Liver (tissue), 9 donors: ENCODE results near the gene SASH3. TPM values are rescaled to one million over a fixed set of nuclear protein-coding genes. Genes with fewer than 3 reads are reported as not detected.

Experiments used
- DNase-seq: peaks from one replicate; pipeline ENCODE4 v3.0.0-alpha.2; 2017; ENCODE audit warnings: low spot score
- H3K27ac ChIP-seq, 2 donors: one replicate each; pipeline ENCODE4 v1.7.0; 2013; ENCODE audit warnings: inconsistent platforms in 2 of 2, low read length in 2 of 2, control low read depth in 1 of 2, low read depth in 1 of 2, mild to moderate bottlenecking in 1 of 2
- H3K27me3 ChIP-seq, 4 donors: one replicate each; pipeline versions ENCODE4 v1.6.1 to v1.7.0; 2013; ENCODE audit warnings: low read length in 3 of 4, inconsistent platforms in 1 of 4, mild to moderate bottlenecking in 1 of 4, moderate library complexity in 1 of 4; ENCODE audit not compliant: control insufficient read depth in 4 of 4, insufficient read depth in 4 of 4
- H3K36me3 ChIP-seq, 4 donors: one replicate each; pipeline versions ENCODE4 v1.6.1 to v1.7.0; 2013; ENCODE audit warnings: low read length in 3 of 4, mild to moderate bottlenecking in 3 of 4, low read depth in 1 of 4, moderate library complexity in 1 of 4; ENCODE audit not compliant: control insufficient read depth in 4 of 4, insufficient read depth in 3 of 4
- H3K4me1 ChIP-seq, 4 donors: one replicate each; pipeline versions ENCODE4 v1.6.1 to v1.7.0; 2013; ENCODE audit warnings: low read length in 3 of 4, mild to moderate bottlenecking in 3 of 4, moderate library complexity in 1 of 4; ENCODE audit not compliant: control insufficient read depth in 4 of 4, insufficient read depth in 4 of 4
- H3K4me3 ChIP-seq, 3 donors: one replicate each; pipeline versions ENCODE4 v1.6.1 to v1.7.0; 2013; ENCODE audit warnings: low read length in 3 of 3, control low read depth in 1 of 3, low read depth in 1 of 3, mild to moderate bottlenecking in 1 of 3
- H3K9ac ChIP-seq, 2 donors: one replicate each; pipeline ENCODE4 v1.7.0; 2013; ENCODE audit warnings: low read length in 2 of 2, mild to moderate bottlenecking in 2 of 2, moderate library complexity in 2 of 2, control low read depth in 1 of 2, low read depth in 1 of 2
- H3K9me3 ChIP-seq, 4 donors: one replicate each; pipeline versions ENCODE4 v1.6.1 to v1.7.0; 2013; ENCODE audit warnings: low read length in 3 of 4; ENCODE audit not compliant: control insufficient read depth in 4 of 4
- EGR1 ChIP-seq, 2 donors: IDR thresholded peaks; 2 replicates each; pipeline ENCODE4 v1.6.1; 2016 to 2018; ENCODE audit warnings: antibody characterized with exemption in 2 of 2, low read depth in 2 of 2
- FOXA1 ChIP-seq: IDR thresholded peaks from 2 replicates; pipeline ENCODE4 v1.6.1; 2016; ENCODE audit warnings: antibody characterized with exemption
- FOXA2 ChIP-seq: IDR thresholded peaks from 2 replicates; pipeline ENCODE4 v1.6.1; 2016; ENCODE audit warnings: antibody characterized with exemption
- GABPA ChIP-seq, 2 donors: IDR thresholded peaks in 1 of 2; conservative IDR thresholded peaks in 1 of 2; 2 replicates each; pipeline ENCODE4 v1.6.1; 2016; ENCODE audit warnings: antibody characterized with exemption in 2 of 2, mild to moderate bottlenecking in 1 of 2, moderate library complexity in 1 of 2
- HNF4A ChIP-seq, 2 donors: conservative IDR thresholded peaks; 2 replicates each; pipeline ENCODE4 v1.6.1; 2016; ENCODE audit warnings: antibody characterized with exemption in 2 of 2, mild to moderate bottlenecking in 2 of 2
- HNF4G ChIP-seq: IDR thresholded peaks from 2 replicates; pipeline ENCODE4 v1.6.1; 2016; ENCODE audit warnings: antibody characterized with exemption
- JUND ChIP-seq, 2 donors: IDR thresholded peaks; 2 replicates each; pipeline ENCODE4 v1.6.1; 2016; ENCODE audit warnings: antibody characterized with exemption in 2 of 2
- RAD21 ChIP-seq, 2 donors: IDR thresholded peaks; 2 replicates each; pipeline ENCODE4 v1.6.1; 2016; ENCODE audit warnings: antibody characterized with exemption in 2 of 2, mild to moderate bottlenecking in 2 of 2
- RXRA ChIP-seq, 2 donors: IDR thresholded peaks; 2 replicates each; pipeline ENCODE4 v1.6.1; 2017 to 2018; ENCODE audit warnings: antibody characterized with exemption in 2 of 2, mild to moderate bottlenecking in 1 of 2
- SP1 ChIP-seq: IDR thresholded peaks from 2 replicates; pipeline ENCODE4 v1.6.1; 2018; ENCODE audit warnings: antibody characterized with exemption, mild to moderate bottlenecking
- TAF1 ChIP-seq: conservative IDR thresholded peaks from 2 replicates; pipeline ENCODE4 v1.6.1; 2016; ENCODE audit warnings: antibody characterized with exemption, mild to moderate bottlenecking
- YY1 ChIP-seq: IDR thresholded peaks from 2 replicates; pipeline ENCODE4 v1.6.1; 2016; ENCODE audit warnings: antibody characterized with exemption, mild to moderate bottlenecking
- WGBS: extraction: QIAGEN DNeasy Blood & Tissue Kit; methylation state at CpG from one replicate; pipeline ENCODE4 v1.1.7; 2013; 5-methylcytosine and 5-hydroxymethylcytosine counted together
- polyA plus RNA-seq, 2 donors: library from polyadenylated mRNA; stranded (reverse) in 1 of 2; unstranded in 1 of 2; fragments of 200-250 nt in 1 of 2; fragments of >200 nt in 1 of 2; fragmentation: Nextera tagmentation in 1 of 2; extraction: Ambion mirVana in 1 of 2; gene quantifications; one replicate each; pipeline versions ENCODE4 v1.2.1 to v1.2.3, GENCODE V29; 2013 to 2015
- total RNA-seq, 2 donors: library from RNA; depleted of rRNA; stranded (reverse); fragments of >200 nt; gene quantifications; one replicate each; pipeline ENCODE4 v1.2.3, GENCODE V29; 2014
- TF ChIP-seq, protein P1 (sequence below): fragments of 150-350 bp; IDR thresholded peaks from 2 replicates; pipeline ENCODE4 v1.5.1; 2017; ENCODE audit warnings: improper control_type of control experiment, low read depth, low read length; ENCODE audit not compliant: missing input control
- TF ChIP-seq, protein P2 (sequence below): IDR thresholded peaks from 2 replicates; pipeline ENCODE4 v1.6.1; 2016; ENCODE audit warnings: antibody characterized with exemption
- TF ChIP-seq, protein P3 (sequence below): IDR thresholded peaks from 2 replicates; pipeline ENCODE4 v1.6.1; 2016; ENCODE audit warnings: antibody characterized with exemption, mild to moderate bottlenecking
- TF ChIP-seq, protein P4 (sequence below): IDR thresholded peaks from 2 replicates; pipeline ENCODE4 v1.6.1; 2016; ENCODE audit warnings: antibody characterized with exemption
- TF ChIP-seq, protein P5 (sequence below): IDR thresholded peaks from 2 replicates; pipeline ENCODE4 v1.6.1; 2016; ENCODE audit warnings: antibody characterized with exemption
- donor health status: healthy.
- donor health status: healthy.
- donor health status: healthy.
- donor health status: healthy.
- donor health status: healthy.

SASH3 gene
- total and polyA plus RNA-seq, 4 donors, result 1.8 to 9.5 (median 3.9) TPM

DNA sequence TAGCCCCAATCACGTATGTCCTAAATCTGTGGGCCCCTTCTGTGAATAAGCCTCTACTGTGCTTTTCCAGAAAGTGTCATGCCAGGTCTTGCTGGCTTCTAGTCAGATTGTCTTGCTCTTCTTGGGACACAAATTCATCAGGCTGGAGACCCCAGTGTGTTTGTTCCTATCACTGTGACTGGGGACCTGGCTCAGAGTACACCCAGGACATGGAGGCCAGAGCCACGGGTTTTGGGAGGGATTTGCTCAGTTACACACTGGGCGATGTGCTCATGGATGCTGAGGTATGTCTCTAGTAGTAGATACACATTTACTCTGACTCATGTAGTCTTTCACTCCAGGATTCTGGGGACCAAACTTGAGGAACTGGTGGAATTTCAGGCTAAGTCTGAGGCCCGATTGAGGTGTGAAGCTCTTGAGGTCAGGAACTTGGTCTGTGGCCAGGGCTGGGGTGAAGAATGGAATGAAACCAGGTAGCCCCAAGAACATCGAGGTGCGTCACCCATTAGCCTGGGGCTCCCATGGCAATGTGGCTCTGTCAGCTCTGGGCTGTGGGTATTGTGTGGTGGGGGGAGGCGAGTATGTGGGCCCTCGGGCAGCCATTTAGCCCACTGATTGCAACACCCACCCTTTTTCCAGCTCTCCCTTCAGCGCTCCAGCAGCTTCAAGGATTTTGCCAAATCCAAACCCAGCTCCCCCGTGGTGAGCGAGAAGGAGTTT, 7.7 kb downstream of the SASH3 start (continued):
- TF ChIP-seq, protein P1, sequence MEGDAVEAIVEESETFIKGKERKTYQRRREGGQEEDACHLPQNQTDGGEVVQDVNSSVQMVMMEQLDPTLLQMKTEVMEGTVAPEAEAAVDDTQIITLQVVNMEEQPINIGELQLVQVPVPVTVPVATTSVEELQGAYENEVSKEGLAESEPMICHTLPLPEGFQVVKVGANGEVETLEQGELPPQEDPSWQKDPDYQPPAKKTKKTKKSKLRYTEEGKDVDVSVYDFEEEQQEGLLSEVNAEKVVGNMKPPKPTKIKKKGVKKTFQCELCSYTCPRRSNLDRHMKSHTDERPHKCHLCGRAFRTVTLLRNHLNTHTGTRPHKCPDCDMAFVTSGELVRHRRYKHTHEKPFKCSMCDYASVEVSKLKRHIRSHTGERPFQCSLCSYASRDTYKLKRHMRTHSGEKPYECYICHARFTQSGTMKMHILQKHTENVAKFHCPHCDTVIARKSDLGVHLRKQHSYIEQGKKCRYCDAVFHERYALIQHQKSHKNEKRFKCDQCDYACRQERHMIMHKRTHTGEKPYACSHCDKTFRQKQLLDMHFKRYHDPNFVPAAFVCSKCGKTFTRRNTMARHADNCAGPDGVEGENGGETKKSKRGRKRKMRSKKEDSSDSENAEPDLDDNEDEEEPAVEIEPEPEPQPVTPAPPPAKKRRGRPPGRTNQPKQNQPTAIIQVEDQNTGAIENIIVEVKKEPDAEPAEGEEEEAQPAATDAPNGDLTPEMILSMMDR, result no peak
- no peak for TF ChIP-seq RXRA (IDR thresholded peaks at IDR 0.05)
- no peak for TF ChIP-seq JUND (IDR thresholded peaks at IDR 0.05)

DNA sequence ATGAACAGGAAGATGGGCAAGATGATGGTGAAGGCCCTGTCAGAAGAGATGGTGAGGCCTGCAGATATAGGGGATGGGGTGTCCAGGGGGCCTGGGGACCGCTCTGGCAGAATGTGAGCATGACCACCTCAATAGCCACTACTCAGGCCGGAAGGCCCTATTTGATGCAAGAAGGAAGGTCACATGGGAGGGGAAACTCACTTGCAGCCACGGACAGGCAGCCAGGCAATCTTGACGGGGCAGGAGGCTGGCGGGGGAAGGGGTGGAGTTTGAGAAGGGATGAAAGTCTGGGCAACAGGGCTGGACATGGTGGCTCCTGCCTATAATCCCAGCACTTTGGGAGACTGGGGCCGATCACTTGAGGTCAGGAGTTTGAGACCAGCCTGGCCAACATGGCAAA, 8.8 kb downstream of the SASH3 start:
- DNase-seq, result no peak
- H3K4me1 ChIP-seq, result no peaks in the 10 kb centered on the region
- TF ChIP-seq HNF4G (no peak), JUND (IDR thresholded peaks at IDR 0.05) (no peak), FOXA2 (no peak), FOXA1 (no peak), TAF1 (no peak), RAD21 (IDR thresholded peaks at IDR 0.05) (no peak), HNF4A (conservative IDR thresholded peaks at IDR 0.05) (no peak), YY1 (no peak), GABPA (IDR thresholded peaks at IDR 0.05 in 1 of 2, conservative IDR thresholded peaks at IDR 0.05 in 1 of 2) (no peak), RXRA (IDR thresholded peaks at IDR 0.05) (no peak), SP1 (no peak), EGR1 (IDR thresholded peaks at IDR 0.05; ENCODE audit: low read depth in 2 of 2) (no peak)
- TF ChIP-seq, protein P2, sequence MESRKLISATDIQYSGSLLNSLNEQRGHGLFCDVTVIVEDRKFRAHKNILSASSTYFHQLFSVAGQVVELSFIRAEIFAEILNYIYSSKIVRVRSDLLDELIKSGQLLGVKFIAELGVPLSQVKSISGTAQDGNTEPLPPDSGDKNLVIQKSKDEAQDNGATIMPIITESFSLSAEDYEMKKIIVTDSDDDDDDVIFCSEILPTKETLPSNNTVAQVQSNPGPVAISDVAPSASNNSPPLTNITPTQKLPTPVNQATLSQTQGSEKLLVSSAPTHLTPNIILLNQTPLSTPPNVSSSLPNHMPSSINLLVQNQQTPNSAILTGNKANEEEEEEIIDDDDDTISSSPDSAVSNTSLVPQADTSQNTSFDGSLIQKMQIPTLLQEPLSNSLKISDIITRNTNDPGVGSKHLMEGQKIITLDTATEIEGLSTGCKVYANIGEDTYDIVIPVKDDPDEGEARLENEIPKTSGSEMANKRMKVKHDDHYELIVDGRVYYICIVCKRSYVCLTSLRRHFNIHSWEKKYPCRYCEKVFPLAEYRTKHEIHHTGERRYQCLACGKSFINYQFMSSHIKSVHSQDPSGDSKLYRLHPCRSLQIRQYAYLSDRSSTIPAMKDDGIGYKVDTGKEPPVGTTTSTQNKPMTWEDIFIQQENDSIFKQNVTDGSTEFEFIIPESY, result no peak
- TF ChIP-seq, protein P3, sequence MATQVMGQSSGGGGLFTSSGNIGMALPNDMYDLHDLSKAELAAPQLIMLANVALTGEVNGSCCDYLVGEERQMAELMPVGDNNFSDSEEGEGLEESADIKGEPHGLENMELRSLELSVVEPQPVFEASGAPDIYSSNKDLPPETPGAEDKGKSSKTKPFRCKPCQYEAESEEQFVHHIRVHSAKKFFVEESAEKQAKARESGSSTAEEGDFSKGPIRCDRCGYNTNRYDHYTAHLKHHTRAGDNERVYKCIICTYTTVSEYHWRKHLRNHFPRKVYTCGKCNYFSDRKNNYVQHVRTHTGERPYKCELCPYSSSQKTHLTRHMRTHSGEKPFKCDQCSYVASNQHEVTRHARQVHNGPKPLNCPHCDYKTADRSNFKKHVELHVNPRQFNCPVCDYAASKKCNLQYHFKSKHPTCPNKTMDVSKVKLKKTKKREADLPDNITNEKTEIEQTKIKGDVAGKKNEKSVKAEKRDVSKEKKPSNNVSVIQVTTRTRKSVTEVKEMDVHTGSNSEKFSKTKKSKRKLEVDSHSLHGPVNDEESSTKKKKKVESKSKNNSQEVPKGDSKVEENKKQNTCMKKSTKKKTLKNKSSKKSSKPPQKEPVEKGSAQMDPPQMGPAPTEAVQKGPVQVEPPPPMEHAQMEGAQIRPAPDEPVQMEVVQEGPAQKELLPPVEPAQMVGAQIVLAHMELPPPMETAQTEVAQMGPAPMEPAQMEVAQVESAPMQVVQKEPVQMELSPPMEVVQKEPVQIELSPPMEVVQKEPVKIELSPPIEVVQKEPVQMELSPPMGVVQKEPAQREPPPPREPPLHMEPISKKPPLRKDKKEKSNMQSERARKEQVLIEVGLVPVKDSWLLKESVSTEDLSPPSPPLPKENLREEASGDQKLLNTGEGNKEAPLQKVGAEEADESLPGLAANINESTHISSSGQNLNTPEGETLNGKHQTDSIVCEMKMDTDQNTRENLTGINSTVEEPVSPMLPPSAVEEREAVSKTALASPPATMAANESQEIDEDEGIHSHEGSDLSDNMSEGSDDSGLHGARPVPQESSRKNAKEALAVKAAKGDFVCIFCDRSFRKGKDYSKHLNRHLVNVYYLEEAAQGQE, result no peak
- TF ChIP-seq, protein P4, sequence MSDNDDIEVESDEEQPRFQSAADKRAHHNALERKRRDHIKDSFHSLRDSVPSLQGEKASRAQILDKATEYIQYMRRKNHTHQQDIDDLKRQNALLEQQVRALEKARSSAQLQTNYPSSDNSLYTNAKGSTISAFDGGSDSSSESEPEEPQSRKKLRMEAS, result no peak
- TF ChIP-seq, protein P5, sequence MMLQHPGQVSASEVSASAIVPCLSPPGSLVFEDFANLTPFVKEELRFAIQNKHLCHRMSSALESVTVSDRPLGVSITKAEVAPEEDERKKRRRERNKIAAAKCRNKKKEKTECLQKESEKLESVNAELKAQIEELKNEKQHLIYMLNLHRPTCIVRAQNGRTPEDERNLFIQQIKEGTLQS, result no peak
- TF ChIP-seq, protein P1, result no peak

More for the DNA sequence above, 8.8 kb downstream of the SASH3 start:
- 87% methylated on average over 6 of the region's 6 CpGs for WGBS
- H3K27me3 ChIP-seq, result no peaks in the 10 kb centered on the region
- H3K9ac ChIP-seq, result no peak overlapping the region
- no peaks in the 10 kb centered on the region for H3K9me3 ChIP-seq
- no peak overlapping the region for H3K27ac ChIP-seq
- no peaks in the 10 kb centered on the region for H3K36me3 ChIP-seq
- no peak overlapping the region for H3K4me3 ChIP-seq
